ENCODE measurements around the gene TMEM121.

The TMEM121 gene

DNA sequence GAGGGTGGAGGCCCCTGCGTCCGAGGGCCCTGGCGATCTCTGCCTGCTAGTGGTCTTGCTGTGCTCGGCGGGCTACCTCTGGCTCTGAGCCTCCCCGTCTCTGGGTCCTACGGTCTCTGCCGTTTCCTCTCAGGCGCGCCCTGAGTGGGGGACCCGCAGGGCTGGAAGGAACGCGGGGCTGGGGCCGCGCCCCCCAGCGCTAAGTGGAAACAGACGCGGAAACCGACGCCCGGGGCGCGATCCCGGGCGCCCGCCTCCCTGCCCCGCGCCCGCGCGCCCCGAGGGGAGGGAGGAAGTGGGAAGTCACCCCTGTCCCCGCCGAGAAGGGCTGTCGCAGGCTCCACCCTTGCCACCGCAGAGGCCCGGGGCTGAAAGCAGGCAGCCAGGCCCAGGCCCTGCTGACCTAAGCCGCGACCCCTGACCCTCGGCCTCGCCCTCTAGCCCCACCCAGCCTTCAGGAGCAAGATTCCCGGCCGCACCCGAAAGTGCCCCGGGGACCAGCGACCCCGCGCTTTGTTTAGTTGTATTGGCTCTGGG lies 38.9 kb upstream of the TMEM121 start:
- peak in 1 of 2 donors; percentile 43 for DNase-seq (ENCODE audit: low read depth in 2 of 2)

DNA sequence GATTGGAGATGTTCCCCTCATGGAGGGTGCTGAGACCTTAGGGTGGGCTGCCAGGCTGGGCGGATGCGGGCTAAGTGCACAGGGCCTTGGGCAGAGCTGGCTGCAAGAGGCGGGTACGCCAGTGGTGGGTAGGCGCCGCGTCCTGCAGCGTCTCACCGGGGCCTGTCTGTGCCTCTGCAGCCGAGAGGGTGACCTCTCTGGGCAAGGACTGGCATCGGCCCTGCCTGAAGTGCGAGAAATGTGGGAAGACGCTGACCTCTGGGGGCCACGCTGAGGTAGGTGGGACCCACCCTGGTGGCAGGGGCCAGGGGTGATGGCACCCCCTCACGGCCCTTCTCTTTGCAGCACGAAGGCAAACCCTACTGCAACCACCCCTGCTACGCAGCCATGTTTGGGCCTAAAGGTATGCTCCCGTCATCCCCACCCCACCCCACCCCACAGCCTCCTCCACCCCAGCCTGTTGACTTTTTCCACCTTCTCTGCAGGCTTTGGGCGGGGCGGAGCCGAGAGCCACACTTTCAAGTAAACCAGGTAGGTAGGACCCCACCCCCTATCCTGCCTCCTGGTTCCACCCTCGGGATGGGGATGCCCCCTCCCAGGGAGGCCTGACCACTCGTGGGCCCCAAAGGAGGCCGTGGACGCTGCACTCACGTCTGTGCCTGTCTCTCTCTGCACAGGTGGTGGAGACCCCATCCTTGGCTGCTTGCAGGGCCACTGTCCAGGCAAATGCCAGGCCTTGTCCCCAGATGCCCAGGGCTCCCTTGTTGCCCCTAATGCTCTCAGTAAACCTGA lies 38.2 kb upstream of the TMEM121 start:
- DNase-seq (ENCODE audit: low read depth in 2 of 2) = no peak

DNA sequence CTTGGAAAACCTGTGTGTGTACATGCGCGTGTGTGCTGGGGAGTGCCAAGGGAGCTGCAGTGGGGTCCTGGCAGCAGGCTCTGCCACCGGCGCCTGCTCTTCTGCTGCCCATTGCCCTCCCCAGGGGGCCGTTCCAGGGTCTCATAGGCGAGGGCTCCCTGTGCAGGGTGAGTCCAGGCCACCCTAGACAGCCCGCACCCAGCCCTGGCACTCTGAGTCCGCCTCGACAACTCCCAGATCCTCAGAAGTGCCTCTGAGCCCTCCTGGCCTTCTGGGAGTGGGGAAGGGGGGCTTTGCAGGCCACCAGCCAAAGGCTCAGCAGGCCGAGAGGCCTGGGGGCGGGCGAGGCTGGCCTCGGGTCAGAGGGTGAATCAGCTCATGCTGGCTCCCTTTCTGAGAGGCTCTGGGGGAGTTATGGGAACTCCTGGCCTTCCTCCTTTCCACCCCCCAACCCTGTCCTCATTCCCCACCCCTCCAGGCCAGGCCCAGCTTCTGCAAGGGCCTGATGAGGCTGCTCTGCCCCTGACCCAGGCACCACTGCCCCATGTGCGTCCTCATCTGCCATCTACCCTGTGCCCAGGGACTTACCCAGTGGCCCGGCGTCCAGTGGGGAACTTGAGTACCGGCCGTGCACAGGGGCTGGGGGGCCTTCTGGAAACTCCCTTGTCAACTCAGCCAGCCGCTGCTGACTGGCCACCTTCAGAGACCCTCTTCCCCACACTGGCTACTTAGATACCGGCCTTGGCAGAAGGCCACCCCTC lies 37.4 kb upstream of the TMEM121 start:
- DNase-seq (ENCODE audit: low read depth in 2 of 2) = no peak

DNA sequence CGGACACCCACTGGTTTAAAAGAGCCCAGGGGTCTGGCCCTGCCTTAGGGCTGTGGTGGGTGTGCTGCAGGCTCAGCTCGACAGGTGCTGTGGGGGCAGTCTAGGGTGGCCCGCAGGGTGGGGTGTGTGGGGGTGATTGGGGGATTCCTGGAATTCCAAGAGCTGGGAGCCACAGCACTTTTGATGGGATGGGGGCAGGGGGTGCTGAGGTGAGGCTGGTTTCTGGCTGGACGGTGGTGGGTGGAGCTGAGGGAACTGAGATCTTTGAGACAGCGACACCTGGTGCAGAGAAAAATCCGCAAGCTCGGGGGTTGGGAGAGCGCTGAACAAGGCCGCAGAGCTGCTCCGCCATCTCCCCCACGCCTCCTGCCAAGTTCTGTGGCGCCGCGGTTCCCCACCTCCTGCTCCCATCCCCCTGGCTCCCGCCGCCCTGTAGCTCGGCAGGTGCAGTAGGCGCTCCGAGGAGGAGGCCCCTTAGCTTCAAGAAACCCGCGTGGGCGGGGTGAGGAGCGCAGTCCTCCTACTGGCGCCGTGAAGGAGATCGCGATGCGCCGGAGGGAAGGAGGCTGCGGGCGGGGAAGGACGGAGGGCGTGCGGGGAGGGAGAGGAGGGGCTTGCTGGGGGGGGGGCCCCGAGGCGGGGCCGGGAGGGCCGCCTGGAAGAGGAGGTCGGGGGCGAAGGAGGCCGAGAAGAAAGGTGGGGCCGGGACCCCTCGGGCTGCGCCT lies 36.7 kb upstream of the TMEM121 start:
- peak; percentile 69 to 76 for DNase-seq (ENCODE audit: low read depth in 2 of 2)

DNA sequence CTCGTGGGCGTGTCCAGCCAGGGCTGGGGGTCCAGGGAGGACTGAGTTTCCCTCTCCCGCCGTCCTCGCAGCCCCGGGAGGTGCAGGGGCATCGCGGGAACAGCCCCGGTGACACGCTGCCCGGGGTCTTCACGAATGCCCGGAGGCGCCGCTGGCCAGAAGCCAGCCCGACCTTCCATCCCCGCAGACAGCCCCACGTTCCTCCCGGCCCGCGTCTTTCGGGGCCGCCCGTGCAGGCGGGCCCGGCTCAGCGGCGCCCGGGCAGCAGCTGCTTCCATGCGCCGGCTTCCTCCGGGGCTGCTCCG lies 36.2 kb upstream of the TMEM121 start:
- no peak for DNase-seq (ENCODE audit: low read depth in 2 of 2)

DNA sequence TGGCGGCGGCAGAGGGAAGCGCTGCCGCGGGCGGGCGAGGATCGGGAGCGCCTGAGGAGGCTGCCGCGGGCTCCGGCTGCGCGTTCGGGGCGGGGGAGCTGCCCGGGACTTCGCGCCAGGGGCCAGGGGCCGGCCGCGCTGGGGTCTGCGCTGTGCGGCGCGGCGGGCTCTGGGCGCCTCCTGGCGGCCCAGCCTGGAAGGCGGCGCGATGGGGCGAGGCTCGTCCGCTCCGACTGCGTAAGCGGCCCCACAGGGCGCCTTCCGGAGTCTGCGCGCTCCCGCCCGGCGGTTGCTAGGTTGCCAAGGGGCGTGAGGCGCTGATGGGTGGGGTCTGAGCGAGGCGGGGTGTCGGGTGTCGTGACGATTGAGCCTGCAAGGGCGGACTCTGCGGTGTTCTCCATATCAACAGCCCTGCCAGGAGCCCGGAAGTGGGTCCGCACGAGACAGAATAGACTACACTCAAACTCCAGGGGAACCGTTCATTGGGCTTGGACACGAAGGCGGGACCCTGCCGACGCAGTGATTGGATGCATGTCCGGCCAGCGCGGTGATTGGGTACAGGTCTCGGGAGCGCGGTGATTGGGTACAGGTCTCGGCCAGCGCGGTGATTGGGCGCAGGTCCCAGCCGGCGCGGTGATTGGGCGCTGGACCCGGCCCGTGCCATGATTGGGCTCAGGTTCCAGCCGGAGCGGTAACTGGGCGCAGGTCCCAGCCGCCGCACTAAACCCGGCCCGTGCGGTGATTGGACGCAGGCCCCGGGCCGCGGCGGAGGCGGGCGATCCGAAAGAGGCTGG lies 35.6 kb upstream of the TMEM121 start, which contains the start of gene TEDC1:
TSS of gene TEDC1 (plus strand) at position 675 of the 794 bp plus-strand sequence. CDS start 130 bp downstream, outside the sequence.
- peak; percentile 98 for DNase-seq (ENCODE audit: low read depth in 2 of 2)

DNA sequence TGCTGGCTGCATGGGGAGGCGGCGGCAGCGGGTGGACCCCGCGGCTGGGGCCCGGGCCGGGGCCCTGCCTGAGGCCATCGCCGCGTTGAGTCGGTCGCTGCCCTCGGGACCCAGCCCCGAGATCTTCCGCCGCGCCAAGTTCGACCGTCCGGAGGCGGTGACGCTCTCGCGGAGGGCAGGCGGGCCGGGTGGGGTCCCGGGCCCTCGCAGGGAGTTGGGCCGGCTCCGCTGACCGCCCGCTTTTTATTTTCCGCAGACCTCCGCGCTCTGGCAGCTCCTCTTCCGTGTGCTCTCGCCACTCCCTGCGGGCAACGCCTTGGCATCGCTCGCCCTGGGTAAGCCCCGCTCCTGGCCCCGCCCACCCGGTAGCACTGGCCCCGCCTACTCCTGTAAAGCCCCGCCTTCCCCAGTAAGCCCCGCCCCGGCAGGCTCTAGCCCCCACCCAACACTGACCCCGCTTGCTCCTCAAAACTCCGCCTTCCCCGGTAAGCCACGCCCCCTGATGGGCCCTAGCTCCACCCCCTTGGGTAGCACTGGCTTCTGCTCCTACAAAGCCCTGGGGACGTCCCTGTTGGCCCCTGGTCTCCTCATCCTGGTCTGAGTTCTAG lies 34.9 kb upstream of the TMEM121 start:
- DNase-seq (ENCODE audit: low read depth in 2 of 2) = peak; percentile 60 to 76

DNA sequence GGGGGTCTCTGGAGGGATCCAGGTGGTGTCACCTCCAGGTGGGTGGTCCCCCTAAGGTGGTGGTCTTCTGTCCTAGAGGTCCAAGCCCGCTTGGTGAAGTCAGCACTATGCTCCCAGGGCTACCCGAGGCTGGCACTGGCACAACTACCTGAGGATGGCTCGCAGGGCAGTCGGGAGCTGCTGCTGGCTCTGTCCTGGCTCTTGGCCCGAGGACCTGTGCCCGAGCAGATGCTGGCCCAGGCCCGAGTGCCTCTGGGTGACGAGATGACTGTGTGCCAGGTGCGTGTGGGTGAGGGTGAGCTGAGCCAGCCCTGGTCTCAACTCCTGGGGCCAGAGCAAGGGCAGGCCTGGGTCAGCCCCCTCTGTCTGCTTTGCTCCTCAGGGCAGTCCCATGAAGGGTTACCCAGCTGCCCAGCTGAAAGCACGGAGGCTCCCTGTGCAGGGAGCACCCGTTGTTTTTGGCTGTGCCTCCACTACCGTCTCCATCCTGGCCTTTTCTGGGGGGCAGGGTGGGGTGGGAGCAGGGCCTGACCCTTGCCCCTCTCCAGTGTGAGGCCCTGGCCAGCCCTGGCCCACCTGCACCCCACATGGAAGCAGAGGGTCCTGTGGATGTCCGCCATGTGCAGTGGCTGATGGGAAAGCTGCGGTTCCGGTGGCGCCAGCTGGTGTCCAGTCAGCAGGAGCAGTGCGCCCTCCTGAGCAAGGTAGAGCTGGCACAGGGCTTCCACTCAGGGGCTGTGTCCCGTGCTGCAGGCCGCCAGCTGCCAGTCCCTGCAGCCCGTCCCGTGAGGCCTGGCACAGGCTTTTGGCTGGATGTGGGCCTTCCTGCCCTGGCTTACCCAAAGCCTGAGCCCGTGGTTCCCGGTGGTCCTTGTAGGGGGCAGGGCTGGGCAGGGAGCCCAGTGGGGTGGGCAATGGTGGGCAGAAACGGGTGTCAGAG lies 34.1 kb upstream of the TMEM121 start:
- no peak for DNase-seq (ENCODE audit: low read depth in 2 of 2)

DNA sequence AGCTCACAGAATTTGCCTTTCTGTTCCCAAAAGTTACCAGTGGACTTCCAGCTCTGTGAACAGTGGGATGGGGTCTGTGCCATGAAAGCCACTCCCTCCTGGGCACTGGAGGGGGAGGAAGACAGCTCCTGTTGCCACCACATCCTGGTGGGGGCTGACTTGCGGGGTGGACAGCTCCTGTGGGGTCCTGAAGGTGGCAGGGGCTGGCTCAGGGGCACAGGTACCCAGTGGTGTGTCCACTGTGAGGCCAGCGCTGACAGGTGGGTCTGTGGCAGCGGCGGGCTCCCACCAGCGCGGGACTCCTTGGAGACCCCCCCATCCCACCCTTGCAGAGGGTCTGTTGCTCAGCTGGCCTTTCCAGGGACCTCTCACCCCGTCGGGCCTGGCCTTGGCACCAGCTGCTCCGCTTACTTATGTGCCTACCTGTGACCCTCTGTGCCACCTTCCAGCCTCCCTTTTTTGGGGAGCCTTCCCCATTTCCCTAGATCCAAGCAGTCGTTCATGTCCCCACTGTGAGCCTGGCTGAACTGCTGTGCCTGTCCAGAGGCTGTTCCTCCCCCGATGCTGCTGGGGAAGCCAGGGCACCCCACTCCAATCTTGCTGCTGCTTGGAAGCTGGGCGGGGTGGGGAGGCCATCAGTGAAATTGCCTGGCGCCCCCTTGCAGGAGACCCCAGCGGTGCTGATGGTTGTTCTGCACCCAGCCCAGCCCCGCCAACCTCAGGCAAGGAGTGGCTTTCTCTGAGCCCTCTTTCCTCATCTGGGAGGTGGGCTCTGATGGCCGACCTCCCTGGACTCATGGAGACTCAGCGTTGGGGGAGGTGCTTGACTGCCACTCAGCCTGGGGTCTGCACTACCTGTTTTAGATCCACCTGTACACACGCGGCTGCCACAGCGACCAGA lies 33.2 kb upstream of the TMEM121 start:
- DNase-seq (ENCODE audit: low read depth in 2 of 2) = no peak

DNA sequence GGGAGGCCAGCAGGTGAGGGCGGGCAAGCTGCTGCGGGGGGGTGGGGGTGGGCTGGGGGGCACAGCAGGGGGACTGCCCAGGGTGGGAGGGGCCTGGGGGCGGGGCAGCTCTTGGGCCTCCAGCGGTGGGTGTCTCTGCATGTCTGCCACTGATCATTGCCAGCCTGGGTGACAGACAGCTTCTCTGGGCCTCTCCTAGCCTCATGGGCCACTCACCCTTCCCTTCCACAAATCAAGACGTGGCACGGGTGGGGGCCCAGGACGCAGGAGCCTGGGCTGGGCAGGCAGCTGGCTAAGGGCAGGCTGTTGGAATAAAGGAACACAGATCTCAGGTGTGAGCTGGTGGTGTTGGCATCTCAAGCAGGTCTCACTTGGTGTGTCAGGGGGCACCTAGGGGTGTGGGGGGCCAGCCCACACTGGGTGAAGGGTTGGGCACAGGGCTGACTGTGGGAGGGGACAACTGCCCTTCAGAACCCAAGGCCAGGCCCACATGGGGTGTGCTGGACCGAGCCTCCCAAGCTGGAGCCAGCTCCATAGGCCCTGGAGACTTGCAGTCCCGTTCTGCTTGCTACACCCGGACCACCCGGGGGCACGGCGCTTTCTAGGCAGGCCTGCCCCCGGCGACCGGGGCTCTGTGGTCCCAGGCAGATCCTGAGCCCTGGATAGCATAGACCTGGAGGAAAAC lies 32.3 kb upstream of the TMEM121 start:
- no peak for DNase-seq (ENCODE audit: low read depth in 2 of 2)

DNA sequence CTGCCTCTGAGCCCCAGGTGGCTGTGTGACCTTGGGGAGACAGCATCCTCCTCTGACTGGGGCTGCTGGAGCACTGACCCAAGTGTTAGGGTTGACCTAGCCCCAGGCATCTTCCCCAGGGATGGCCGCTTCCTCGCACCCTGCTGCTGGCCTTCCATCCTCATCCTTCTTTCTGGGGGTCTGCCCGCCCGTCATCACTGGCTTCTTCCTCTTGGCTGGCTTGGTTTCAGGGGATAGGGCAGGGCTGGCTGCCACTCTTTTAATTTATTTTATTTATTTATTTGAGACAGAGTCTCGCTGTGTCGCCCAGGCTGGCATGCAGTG lies 31.8 kb upstream of the TMEM121 start:
- no peak for DNase-seq (ENCODE audit: low read depth in 2 of 2)

DNA sequence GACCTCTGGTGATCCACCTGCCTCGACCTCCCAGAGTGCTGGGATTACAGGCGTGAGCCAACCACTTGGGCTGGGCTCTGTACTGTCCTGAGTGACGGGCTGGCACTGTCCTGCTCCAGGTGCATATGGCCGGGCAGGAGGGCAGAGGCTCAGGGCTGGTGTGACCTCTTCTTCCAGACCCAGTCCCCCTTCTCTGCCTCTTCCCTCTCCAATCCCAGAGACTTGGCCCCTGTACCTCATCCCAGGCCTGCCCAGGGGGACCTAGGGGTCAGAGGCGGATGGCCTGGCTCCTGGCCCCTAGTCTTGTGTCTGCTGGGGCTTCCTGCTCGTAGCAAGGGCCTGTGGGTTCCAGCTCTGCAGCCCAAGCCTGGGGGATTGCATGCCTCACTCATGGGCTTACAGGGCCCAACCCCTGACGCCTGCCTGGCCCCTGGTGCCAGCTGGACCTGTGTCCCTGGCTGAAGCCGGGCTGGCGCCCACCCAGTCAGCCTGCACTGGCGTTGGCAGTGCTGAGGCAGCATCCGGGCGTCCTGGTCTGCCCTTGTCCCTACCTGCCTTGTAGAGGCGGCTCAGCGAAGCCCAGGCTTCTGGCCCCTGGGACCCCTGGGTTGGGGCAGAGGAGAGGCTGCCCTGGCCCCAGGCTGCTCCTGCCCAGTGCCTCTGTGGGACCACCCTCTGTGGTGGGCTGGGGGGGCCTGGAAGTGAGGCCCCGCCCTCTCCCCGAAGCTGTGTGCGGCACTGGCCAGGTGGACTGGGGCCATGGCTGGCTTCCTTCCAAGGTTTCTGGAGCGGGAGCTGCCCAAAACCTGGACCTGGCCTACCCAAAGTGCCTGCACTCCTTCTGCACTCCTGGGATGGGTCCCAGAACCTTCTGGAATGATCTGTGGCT lies 31.0 kb upstream of the TMEM121 start:
- no peak for DNase-seq (ENCODE audit: low read depth in 2 of 2)

DNA sequence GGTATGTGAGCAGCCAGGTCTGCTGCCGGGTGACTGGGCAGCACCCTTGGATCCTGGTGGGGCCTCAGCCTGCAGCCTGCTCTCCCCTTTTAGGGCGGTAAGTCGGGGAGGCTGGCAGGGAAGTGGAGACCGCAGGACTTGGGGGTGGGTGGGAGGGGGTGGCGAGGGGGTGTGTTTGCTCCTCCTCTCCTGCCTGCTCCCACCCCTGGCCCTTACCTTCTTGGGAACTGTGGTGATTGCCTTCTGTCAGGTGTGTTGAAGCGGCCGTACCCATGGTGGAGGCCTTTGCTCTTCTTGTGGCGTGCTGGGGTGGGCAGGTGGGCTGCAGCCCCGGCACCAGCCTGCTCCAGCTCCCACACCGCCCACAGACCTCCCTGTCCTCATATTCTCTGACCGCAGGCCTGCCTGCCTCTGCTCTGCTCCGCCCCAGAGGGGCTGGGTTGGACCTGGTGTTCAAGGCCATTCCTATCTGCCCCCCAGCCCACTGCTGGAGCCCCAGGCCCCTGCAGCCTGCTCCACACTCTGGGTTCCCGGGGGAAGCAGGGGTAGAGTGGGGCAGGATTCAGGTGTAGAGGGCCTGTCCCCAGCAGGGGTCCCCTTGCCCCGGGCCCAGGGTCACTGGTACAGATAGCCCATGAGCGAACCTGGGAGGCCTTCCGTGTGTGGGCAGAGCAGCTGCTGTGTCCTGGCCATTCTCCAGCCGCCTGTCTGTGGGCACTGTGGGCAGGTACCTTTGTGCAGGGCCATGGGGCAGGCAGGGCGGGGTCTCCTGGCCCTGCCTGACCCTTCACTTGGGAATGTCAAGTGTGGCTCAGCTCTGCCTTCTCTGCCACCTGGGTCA lies 30.2 kb upstream of the TMEM121 start:
- no peak for DNase-seq (ENCODE audit: low read depth in 2 of 2)

DNA sequence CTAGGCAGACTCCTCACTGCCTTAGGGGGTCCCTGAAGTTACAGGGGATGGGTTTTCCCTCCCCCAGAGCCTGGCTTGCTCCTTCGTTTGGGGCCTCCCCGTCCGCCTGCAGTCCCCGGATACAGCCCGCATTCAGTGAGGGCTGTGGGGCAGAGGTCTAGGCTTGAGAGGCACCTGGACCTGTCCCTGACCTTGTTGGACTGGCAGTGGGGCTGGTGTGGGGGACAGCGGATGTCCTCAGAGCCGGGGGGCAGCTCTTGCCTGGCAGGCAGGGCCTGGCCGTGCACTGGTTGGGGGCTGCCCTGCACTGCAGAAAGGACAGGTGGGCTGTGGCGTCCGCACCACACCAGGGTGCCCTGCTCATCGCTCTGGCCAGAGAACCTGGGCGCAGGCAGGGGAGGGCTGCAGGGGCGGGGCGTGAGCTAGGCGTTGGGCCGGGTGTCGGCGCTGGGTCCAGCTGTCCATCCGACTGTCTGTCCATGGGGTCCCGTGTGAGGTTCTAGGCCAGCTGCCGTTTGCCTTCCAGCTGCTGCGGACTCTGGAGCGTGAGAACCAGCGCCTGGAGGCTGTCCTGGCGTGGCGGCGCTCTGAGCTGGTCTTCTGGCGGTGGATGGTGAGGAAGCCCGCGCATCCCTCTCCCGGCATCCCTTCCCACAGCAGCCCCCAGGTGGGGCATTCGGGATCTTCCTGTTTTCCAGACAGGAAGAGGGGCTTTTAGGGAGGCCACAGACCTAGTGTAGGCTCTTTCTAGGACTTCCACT lies 29.4 kb upstream of the TMEM121 start:
- no peak for DNase-seq (ENCODE audit: low read depth in 2 of 2)

DNA sequence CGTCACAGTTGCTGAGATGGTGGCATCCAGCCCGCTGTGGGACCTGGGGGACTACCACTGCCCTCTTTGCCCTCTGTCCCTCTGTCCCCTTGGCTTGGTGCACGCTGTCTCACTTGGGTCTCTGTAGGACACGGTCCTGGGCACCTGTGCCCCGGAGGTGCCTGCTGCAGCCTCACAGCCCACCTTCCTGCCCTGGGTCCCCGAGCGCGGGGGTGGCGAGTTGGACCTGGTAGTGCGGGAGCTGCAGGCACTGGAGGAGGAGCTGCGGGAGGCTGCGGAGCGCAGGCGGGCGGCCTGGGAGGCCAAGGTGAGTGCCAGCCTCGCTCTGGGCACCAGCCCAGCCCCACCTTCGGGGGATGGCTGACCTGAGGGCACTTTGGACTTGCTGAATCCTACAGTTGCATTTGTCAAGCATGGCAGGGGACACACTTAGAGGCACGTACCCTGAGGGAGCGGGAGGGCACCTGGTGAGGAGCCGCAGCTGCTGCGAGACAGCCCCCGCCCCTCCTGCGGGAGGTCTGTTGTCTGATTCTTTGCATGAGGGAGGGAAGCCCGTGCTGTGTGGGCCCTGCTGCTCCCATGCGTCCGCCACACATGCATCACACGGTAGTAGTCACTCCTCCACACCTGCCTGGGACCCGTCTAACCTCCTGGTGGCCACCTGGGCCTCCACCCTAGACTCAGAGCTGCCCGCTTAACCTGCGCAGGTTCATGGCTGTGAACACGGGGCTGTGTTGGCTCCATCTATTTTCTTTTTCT lies 28.5 kb upstream of the TMEM121 start:
- no peak for DNase-seq (ENCODE audit: low read depth in 2 of 2)
